Brain microvascular endothelial cell (primary cell): ENCODE measurements around the gene TBPL1.

Experiments used
- DNase-seq: peaks from one replicate; pipeline ENCODE4 v3.0.0-alpha.2; 2020
- H3K27ac ChIP-seq: fragments of 250-450 bp; sonication (Bioruptor Pico); 2 replicates; pipeline ENCODE4 v1.5.1; 2020; ENCODE audit warnings: mild to moderate bottlenecking, moderate library complexity
- H3K27me3 ChIP-seq: fragments of 250-450 bp; sonication (Bioruptor Pico); replicated peaks from 2 replicates; pipeline ENCODE4 v1.5.1; 2020; ENCODE audit warnings: mild to moderate bottlenecking
- H3K36me3 ChIP-seq: fragments of 250-450 bp; sonication (Bioruptor Pico); replicated peaks from 2 replicates; pipeline ENCODE4 v1.5.1; 2020; ENCODE audit warnings: mild to moderate bottlenecking
- H3K4me3 ChIP-seq: 2 replicates; pipeline ENCODE4 v1.5.1; 2011; ENCODE audit warnings: low read depth, mild to moderate bottlenecking, control low read depth, low read length, moderate library complexity
- CTCF ChIP-seq: IDR thresholded peaks from 2 replicates; pipeline ENCODE4 v1.5.1; 2011; ENCODE audit warnings: low read depth, mild to moderate bottlenecking, moderate library complexity, low read length, control low read depth, inconsistent platforms; ENCODE audit errors: missing control alignments
- in situ Hi-C: cut with HindIII; loops from 2 replicates; pipeline ENCODE4 v1.10.0; 2017; ENCODE audit warnings: low sequenced_read_pairs, low pct_ligation_motif_present

Gene TBPL1

GRCh38 chr6:133959667-133960368, 6.8 kb downstream of the TBPL1 start:
- TF ChIP-seq CTCF: no peak
- H3K27me3 ChIP-seq: no peaks in the 10 kb centered on the region
- in situ Hi-C loops: no loop called here
- H3K4me3 ChIP-seq: no peak overlapping the region
- no peaks in the 10 kb centered on the region for H3K36me3 ChIP-seq
- DNase-seq: no peak
- no peak overlapping the region for H3K27ac ChIP-seq

GRCh38 chr6:133961831-133962230, 8.8 kb downstream of the TBPL1 start:
- H3K4me3 ChIP-seq: no peak overlapping the region
- no peaks in the 10 kb centered on the region for H3K27me3 ChIP-seq
- no peak overlapping the region for H3K27ac ChIP-seq
- no peak for TF ChIP-seq CTCF
- H3K36me3 ChIP-seq: no peaks in the 10 kb centered on the region
- in situ Hi-C loops: no loop called here
- no peak for DNase-seq

- H3K27ac ChIP-seq: peak overlapping the region; percentile 43
- TF ChIP-seq CTCF: no peak
- no peaks in the 10 kb centered on the region for H3K36me3 ChIP-seq
- in situ Hi-C loops: no loop called here
- H3K4me3 ChIP-seq: no peak overlapping the region
- H3K27me3 ChIP-seq: no peaks in the 10 kb centered on the region
- DNase-seq: peak; percentile 83
These were observed 11.0 kb downstream of the TBPL1 start for GRCh38 chr6:133964052-133964451.

- H3K27me3 ChIP-seq: no peaks in the 10 kb centered on the region
- no peaks in the 10 kb centered on the region for H3K36me3 ChIP-seq
- no peak for TF ChIP-seq CTCF
- in situ Hi-C loops: no loop called here
- H3K27ac ChIP-seq: no peak overlapping the region
- no peak overlapping the region for H3K4me3 ChIP-seq
- DNase-seq: no peak
These were observed 11.7 kb downstream of the TBPL1 start for GRCh38 chr6:133964702-133965101.

- DNase-seq: no peak
- Histone ChIP-seq H3K4me3 (no peak overlapping the region), H3K36me3 (no peaks in the 10 kb centered on the region), H3K27ac (no peak overlapping the region), H3K27me3 (no peaks in the 10 kb centered on the region)
- in situ Hi-C loops: no loop called here
- no peak for TF ChIP-seq CTCF
These were observed 12.9 kb downstream of the TBPL1 start for GRCh38 chr6:133965817-133966360.
